ENCODE measurements around the gene OPCML.

- no peak for TF ChIP-seq ZSCAN21 (CRISPR knock-in tag; IDR thresholded peaks at IDR 0.05; ENCODE audit: borderline replicate concordance)
- TF ChIP-seq RBFOX2 (IDR thresholded peaks at IDR 0.05; ENCODE audit: low read depth, low read length), result no peak
- no peak for TF ChIP-seq CHD2 (IDR thresholded peaks at IDR 0.05; ENCODE audit: low read depth, low read length)
- no peak for TF ChIP-seq NR2C2 (CRISPR knock-in tag; IDR thresholded peaks at IDR 0.05; ENCODE audit: borderline replicate concordance)
- no peak for TF ChIP-seq HDAC6 (IDR thresholded peaks at IDR 0.05; ENCODE audit: low read depth, low read length)
- TF ChIP-seq ZSCAN12 (CRISPR knock-in tag; IDR thresholded peaks at IDR 0.05), result no peak
These were observed 375.1 kb downstream of the OPCML start for GRCh38 chr11:133156986-133157745.

All from HepG2 (cell line).